K562 (cell line): ENCODE measurements around the gene KLK15. TPM values are rescaled to one million over a fixed set of nuclear protein-coding genes. Genes with fewer than 3 reads are reported as not detected.

ENCODE experiments used
- AFF4 ChIP-seq: sonication (generic); formaldehyde crosslinking; IDR thresholded peaks from 2 replicates; pipeline ENCODE4 v1.8.0; 2023; ENCODE audit warnings: mild to moderate bottlenecking, missing genetic modification reagents
- ARHGAP35 ChIP-seq: fragments of 450-650 bp; IDR thresholded peaks from 2 replicates; pipeline ENCODE4 v1.6.1; 2018; ENCODE audit not compliant: partially characterized antibody
- DDX20 ChIP-seq: fragments of 450-650 bp; IDR thresholded peaks from 2 replicates; pipeline ENCODE4 v1.6.1; 2016; ENCODE audit warnings: missing genetic modification characterization, low read depth, mild to moderate bottlenecking, missing compliant biosample characterization, moderate library complexity
- DNMT1 ChIP-seq: fragments of 450-650 bp; IDR thresholded peaks from 2 replicates; pipeline ENCODE4 v1.6.1; 2016; ENCODE audit warnings: antibody characterized with exemption, mild to moderate bottlenecking
- ERF ChIP-seq: fragments of 450-650 bp; formaldehyde crosslinking; IDR thresholded peaks from 2 replicates; pipeline ENCODE4 v1.4.0; 2020; ENCODE audit warnings: mild to moderate bottlenecking, mixed read lengths
- ETS1 ChIP-seq: conservative IDR thresholded peaks from 2 replicates; pipeline ENCODE4 v1.6.1; 2011; ENCODE audit warnings: low read depth, mild to moderate bottlenecking, low read length; ENCODE audit not compliant: control insufficient read depth
- HBP1 ChIP-seq: fragments of 450-650 bp; formaldehyde crosslinking; IDR thresholded peaks from 2 replicates; pipeline ENCODE4 v1.4.0; 2022; ENCODE audit warnings: missing genetic modification characterization
- HDAC6 ChIP-seq: IDR thresholded peaks from 2 replicates; pipeline ENCODE4 v1.6.1; 2012; ENCODE audit warnings: low read depth, mild to moderate bottlenecking, control low read depth, inconsistent platforms, low read length, moderate library complexity
- HMGXB4 ChIP-seq: sonication (generic); formaldehyde crosslinking; IDR thresholded peaks from 2 replicates; pipeline ENCODE4 v1.8.1; 2023; ENCODE audit warnings: mild to moderate bottlenecking, missing genetic modification reagents
- NELFE ChIP-seq: IDR thresholded peaks from 2 replicates; pipeline ENCODE4 v1.6.1; 2011; ENCODE audit warnings: mild to moderate bottlenecking; ENCODE audit not compliant: insufficient read depth, insufficient read length
- POLR2B ChIP-seq: fragments of 450-650 bp; IDR thresholded peaks from 2 replicates; pipeline ENCODE4 v1.6.1; 2018; ENCODE audit warnings: low read depth; ENCODE audit not compliant: partially characterized antibody
- RFX7 ChIP-seq: fragments of 250-450 bp; sonication (Bioruptor Pico); IDR thresholded peaks from 2 replicates; pipeline ENCODE4 v1.5.1; 2021; ENCODE audit warnings: mild to moderate bottlenecking
- ZBED1 ChIP-seq: IDR thresholded peaks from 2 replicates; pipeline ENCODE4 v1.6.1; 2014
- ZNF445 ChIP-seq: fragments of 250-450 bp; sonication (Bioruptor Pico); IDR thresholded peaks from 2 replicates; pipeline ENCODE4 v1.4.0; 2020; ENCODE audit warnings: low read depth, mild to moderate bottlenecking, moderate library complexity
- ZNF699 ChIP-seq: fragments of 250-450 bp; sonication (Bioruptor Pico); IDR thresholded peaks from 2 replicates; pipeline ENCODE4 v1.8.0; 2021; ENCODE audit warnings: mild to moderate bottlenecking, moderate library complexity; ENCODE audit not compliant: insufficient replicate concordance
- ZNF717 ChIP-seq: fragments of 250-450 bp; sonication (Bioruptor Pico); IDR thresholded peaks from 2 replicates; pipeline ENCODE4 v1.5.0; 2021
- ZNF764 ChIP-seq: fragments of 250-450 bp; sonication (Bioruptor Pico); IDR thresholded peaks from 2 replicates; pipeline ENCODE4 v1.4.0; 2020; ENCODE audit warnings: low read depth, mild to moderate bottlenecking, moderate library complexity
- ZNF79 ChIP-seq: fragments of 250-450 bp; sonication (Bioruptor Pico); IDR thresholded peaks from 2 replicates; pipeline ENCODE4 v1.4.0; 2020; ENCODE audit warnings: low read depth, mild to moderate bottlenecking, moderate library complexity
- ZSCAN32 ChIP-seq: fragments of 450-650 bp; formaldehyde crosslinking; IDR thresholded peaks from 2 replicates; pipeline ENCODE4 v1.4.0; 2020; ENCODE audit warnings: mild to moderate bottlenecking, moderate library complexity
- polyA plus RNA-seq, 8 experiments: library from polyadenylated mRNA; depleted of rRNA in 4 of 8; stranded (reverse) in 5 of 8; unstranded in 3 of 8; fragments of >200 nt; fragmentation: Nextera tagmentation in 2 of 8; fragmentation: Illumina TruSeq in 1 of 8; extraction: Ambion mirVana in 2 of 8; extraction: Trizol in 1 of 8; gene quantifications; 2 replicates each; pipeline versions ENCODE4 v1.2.1 to v1.2.3, GENCODE V29; 2011 to 2014; ENCODE audit warnings: inconsistent platforms in 1 of 8, missing spikeins in 1 of 8
- total RNA-seq, 7 experiments: library from RNA; depleted of rRNA in 6 of 7; stranded (reverse); fragments of >200 nt in 6 of 7; fragmentation: Illumina TruSeq in 2 of 7; extraction: Trizol in 2 of 7; gene quantifications; 2 replicates each; pipeline versions ENCODE4 v1.2.1 to v1.2.3, GENCODE V29; 2011 to 2021; ENCODE audit warnings: low replicate concordance in 1 of 7

Gene KLK15
- total and polyA plus RNA-seq, 9 of the 15 experiments (the other 6 are each of a cell fraction or from before 2014, with no cell fraction given) = not detected

GRCh38 chr19:50794876-50795663 is 38.3 kb downstream of the KLK15 start (continued):
- TF ChIP-seq ZNF764 (CRISPR knock-in tag) (no peak), ZSCAN32 (CRISPR knock-in tag) (no peak), ZNF79 (CRISPR knock-in tag) (no peak), DNMT1 (0 out of 2 replicates have a peak, but pooled peaks have one; percentile 51), ZNF699 (CRISPR knock-in tag) (no peak), HBP1 (CRISPR knock-in tag) (no peak), ZBED1 (0 out of 2 replicates have a peak, but pooled peaks have one; percentile 60), DDX20 (tag) (no peak), ARHGAP35 (no peak), POLR2B (peak; percentile 71), ETS1 (no peak; the same call in 1 of the 2 replicates), NELFE (no peak), ZNF717 (0 out of 2 replicates have a peak, but pooled peaks have one; percentile 16), ERF (CRISPR knock-in tag) (peak; percentile 73; the same call in 1 of the 2 replicates), HMGXB4 (CRISPR knock-in tag) (no peak), HDAC6 (peak; percentile 53; the same call in 1 of the 2 replicates), RFX7 (CRISPR knock-in tag) (0 out of 2 replicates have a peak, but pooled peaks have one; percentile 55), AFF4 (no peak; the same call in 1 of the 2 replicates), ZNF445 (CRISPR knock-in tag) (no peak)
